ENCODE measurements around the gene KDELR3. TPM values are rescaled to one million over a fixed set of nuclear protein-coding genes. Genes with fewer than 3 reads are reported as not detected.

KDELR3 gene
- polyA plus RNA-seq, 1 of the 3 experiments (the other 2 are of a cell fraction) = 17.1 TPM

- POLR2A ChIA-PET = no interaction called here
- WGBS (ENCODE audit: low lambda C conversion rate) = 100% methylated on average over 1 of the region's 20 CpGs
Observed at GRCh38 chr22:38467438-38467903, 425 bp upstream of the KDELR3 start.

GRCh38 chr22:38468443-38469305 lies 778 bp downstream of the KDELR3 start:
- H3K4me1 ChIP-seq (ENCODE audit: control insufficient read depth in 1 of 2, insufficient read depth in 2 of 2, low read depth in 1 of 2, low read length in 1 of 2) = peaks cover 0 to 7% of the 10 kb centered on the region in 2 experiments; a peak in 1 of 4 replicates
- peak overlapping the region; percentile 49 to 74 for H3K4me3 ChIP-seq (ENCODE audit: low read depth in 2 of 2, low read length in 1 of 2)
- POLR2A ChIA-PET = no interaction called here
- no peaks in the 10 kb centered on the region for H3K9me2 ChIP-seq
- H2AFZ ChIP-seq (ENCODE audit: low read depth) = peak overlapping the region; percentile 78; the same call in 1 of the 2 replicates
- H3K9ac ChIP-seq = peak overlapping the region; percentile 78
- no peaks in the 10 kb centered on the region for H3K36me3 ChIP-seq (replicated peaks in 1 of 2; ENCODE audit: control insufficient read depth in 1 of 2, insufficient read depth in 2 of 2, low read length in 1 of 2)
- peak; percentile 68 for DNase-seq
- no peak overlapping the region for H3K27ac ChIP-seq (ENCODE audit: low read depth in 2 of 2, low read length in 1 of 2)
- peak; percentile 26; the same call in 1 of the 2 replicates for TF ChIP-seq CTCF (IDR thresholded peaks at IDR 0.05)
- TF ChIP-seq CHD2 (IDR thresholded peaks at IDR 0.05; ENCODE audit: low read length, partially characterized antibody) = no peak
- WGBS (ENCODE audit: low lambda C conversion rate) = 90% methylated on average over 10 of the region's 28 CpGs
- no peaks in the 10 kb centered on the region for H3K79me2 ChIP-seq (ENCODE audit: insufficient read depth)
- H3K4me2 ChIP-seq = peak overlapping the region; percentile 80
- CTCF ChIA-PET = interaction anchor here (1.0 to 1.7 kb wide), 2 partner anchors 9 to 15 kb away, joined by 3 to 6 read pairs; no protein-coding TSS in a partner anchor
- no peaks in the 10 kb centered on the region for H3F3A ChIP-seq (replicated peaks; ENCODE audit: insufficient read depth)
- no peaks in the 10 kb centered on the region for H3K9me3 ChIP-seq
- no peaks in the 10 kb centered on the region for H3K27me3 ChIP-seq (ENCODE audit: insufficient read depth)
- no peaks in the 10 kb centered on the region for H4K20me1 ChIP-seq (ENCODE audit: insufficient read depth)

More at GRCh38 chr22:38467438-38467903, 425 bp upstream of the KDELR3 start:
- CTCF ChIA-PET = interaction anchor here (1.0 kb wide), 1 partner anchor 14 kb away, joined by 3 read pairs; no protein-coding TSS in a partner anchor
- H2AFZ ChIP-seq (ENCODE audit: low read depth) = no peak overlapping the region; the same call in 1 of the 2 replicates
- H3K9me3 ChIP-seq = no peaks in the 10 kb centered on the region
- H3K27me3 ChIP-seq (ENCODE audit: insufficient read depth) = no peaks in the 10 kb centered on the region
- no peaks in the 10 kb centered on the region for H3F3A ChIP-seq (replicated peaks; ENCODE audit: insufficient read depth)
- no peak for TF ChIP-seq SIN3A (IDR thresholded peaks at IDR 0.05; ENCODE audit: borderline replicate concordance, low read depth, low read length)
- no peak for TF ChIP-seq MXI1 (IDR thresholded peaks at IDR 0.05; ENCODE audit: low read depth, low read length)
- no peak for TF ChIP-seq FOXJ3 (CRISPR knock-in tag; IDR thresholded peaks at IDR 0.05)
- no peak for TF ChIP-seq EZH2phosphoT487 (IDR thresholded peaks at IDR 0.05; ENCODE audit: borderline replicate concordance, low read depth)
- no peaks in the 10 kb centered on the region for H3K9me2 ChIP-seq
- peak overlapping the region; percentile 49 to 74; a peak in 3 of 4 replicates for H3K4me3 ChIP-seq (ENCODE audit: low read depth in 2 of 2, low read length in 1 of 2)
- H3K9ac ChIP-seq = peak overlapping the region; percentile 78; the same call in 1 of the 2 replicates
- no peaks in the 10 kb centered on the region for H3K36me3 ChIP-seq (replicated peaks in 1 of 2; ENCODE audit: control insufficient read depth in 1 of 2, insufficient read depth in 2 of 2, low read length in 1 of 2)
- peaks cover 0 to 7% of the 10 kb centered on the region in 2 experiments; a peak in 1 of 4 replicates for H3K4me1 ChIP-seq (ENCODE audit: control insufficient read depth in 1 of 2, insufficient read depth in 2 of 2, low read depth in 1 of 2, low read length in 1 of 2)
- H4K20me1 ChIP-seq (ENCODE audit: insufficient read depth) = no peaks in the 10 kb centered on the region
- H3K4me2 ChIP-seq = peak overlapping the region; percentile 80; the same call in 1 of the 2 replicates
- H3K27ac ChIP-seq (ENCODE audit: low read depth in 2 of 2, low read length in 1 of 2) = no peak overlapping the region
- H3K79me2 ChIP-seq (ENCODE audit: insufficient read depth) = no peaks in the 10 kb centered on the region
- DNase-seq = no peak
